Mesothelial cell of epicardium (in vitro differentiated cells): ENCODE results near the gene PLA2R1. TPM values are rescaled to one million over a fixed set of nuclear protein-coding genes. Genes with fewer than 3 reads are reported as not detected.

ENCODE experiments used
- DNase-seq, 2 experiments: peaks; one replicate each; pipeline ENCODE4 v3.0.0; 2021; ENCODE audit warnings: low spot score in 2 of 2; ENCODE audit not compliant: unreplicated experiment in 2 of 2
- H3K27ac Mint-ChIP-seq: 2 replicates; pipeline ENCODE4 v1.8.0; 2021; ENCODE audit warnings: mixed read lengths
- H3K27me3 Mint-ChIP-seq: 2 replicates; pipeline ENCODE4 v1.8.0; 2021; ENCODE audit warnings: low read depth, mixed read lengths
- H3K36me3 Mint-ChIP-seq: 2 replicates; pipeline ENCODE4 v1.8.0; 2021; ENCODE audit warnings: mixed read lengths
- H3K4me1 Mint-ChIP-seq: 2 replicates; pipeline ENCODE4 v1.8.0; 2021; ENCODE audit warnings: mixed read lengths
- H3K4me3 Mint-ChIP-seq: 2 replicates; pipeline ENCODE4 v1.8.0; 2021; ENCODE audit warnings: mild to moderate bottlenecking, moderate library complexity, mixed read lengths
- H3K9me3 Mint-ChIP-seq: 2 replicates; pipeline ENCODE4 v1.8.0; 2021; ENCODE audit warnings: mixed read lengths
- CTCF ChIP-seq: fragments of 200-600 bp; sonication (generic); IDR thresholded peaks from one replicate; pipeline ENCODE4 v1.5.0; 2021; ENCODE audit warnings: antibody characterized with exemption; ENCODE audit not compliant: unreplicated experiment
- total RNA-seq: library from RNA; stranded (reverse); gene quantifications from 3 replicates; pipeline ENCODE4 v1.2.1, GENCODE V29; 2021

Gene PLA2R1
- total RNA-seq, 1 donor from 2014 or later: 14.8 TPM

- Mint-ChIP-seq H3K4me1 (peaks cover 40% of the 10 kb centered on the region), H3K27ac (peak overlapping the region; percentile 66), H3K27me3 (no peaks in the 10 kb centered on the region), H3K36me3 (no peaks in the 10 kb centered on the region), H3K4me3 (no peak overlapping the region), H3K9me3 (no peaks in the 10 kb centered on the region)
- DNase-seq: no peak
- TF ChIP-seq CTCF: no peak
Measured at GRCh38 chr2:160054984-160055725, 7.3 kb downstream of the PLA2R1 start.

GRCh38 chr2:160053946-160054345 is 8.5 kb downstream of the PLA2R1 start:
- Mint-ChIP-seq H3K27me3 (no peaks in the 10 kb centered on the region), H3K9me3 (no peaks in the 10 kb centered on the region), H3K4me1 (peaks cover 40% of the 10 kb centered on the region), H3K4me3 (no peak overlapping the region), H3K27ac (no peak overlapping the region), H3K36me3 (no peaks in the 10 kb centered on the region)
- TF ChIP-seq CTCF: no peak
- DNase-seq: no peak

- Mint-ChIP-seq H3K27me3 (no peaks in the 10 kb centered on the region), H3K27ac (no peak overlapping the region), H3K36me3 (peaks cover 2% of the 10 kb centered on the region), H3K9me3 (peaks cover 3% of the 10 kb centered on the region), H3K4me1 (peaks cover 35% of the 10 kb centered on the region), H3K4me3 (no peak overlapping the region)
- no peak for TF ChIP-seq CTCF
- DNase-seq: no peak
Measured at GRCh38 chr2:160052531-160052930, 9.9 kb downstream of the PLA2R1 start.

- H3K36me3 Mint-ChIP-seq: peaks cover 2% of the 10 kb centered on the region
- H3K27ac Mint-ChIP-seq: no peak overlapping the region
Measured at GRCh38 chr2:160051371-160051800, 11.0 kb downstream of the PLA2R1 start.

GRCh38 chr2:160050147-160050546 is 12.3 kb downstream of the PLA2R1 start:
- Mint-ChIP-seq H3K4me3 (no peak overlapping the region), H3K36me3 (peaks cover 2% of the 10 kb centered on the region), H3K27me3 (no peaks in the 10 kb centered on the region), H3K9me3 (peaks cover 3% of the 10 kb centered on the region), H3K27ac (no peak overlapping the region), H3K4me1 (peaks cover 24% of the 10 kb centered on the region)
- DNase-seq: no peak
- no peak for TF ChIP-seq CTCF

More at GRCh38 chr2:160051371-160051800, 11.0 kb downstream of the PLA2R1 start:
- no peak for DNase-seq
- no peak for TF ChIP-seq CTCF
- peaks cover 32% of the 10 kb centered on the region for H3K4me1 Mint-ChIP-seq
- H3K4me3 Mint-ChIP-seq: no peak overlapping the region
- no peaks in the 10 kb centered on the region for H3K27me3 Mint-ChIP-seq
- peaks cover 3% of the 10 kb centered on the region for H3K9me3 Mint-ChIP-seq
